ENCODE results near the gene ENDOV. TPM values are rescaled to one million over a fixed set of nuclear protein-coding genes. Genes with fewer than 3 reads are reported as not detected.

ENDOV gene
- total RNA-seq, 1 donor: 13.4 TPM

DNA sequence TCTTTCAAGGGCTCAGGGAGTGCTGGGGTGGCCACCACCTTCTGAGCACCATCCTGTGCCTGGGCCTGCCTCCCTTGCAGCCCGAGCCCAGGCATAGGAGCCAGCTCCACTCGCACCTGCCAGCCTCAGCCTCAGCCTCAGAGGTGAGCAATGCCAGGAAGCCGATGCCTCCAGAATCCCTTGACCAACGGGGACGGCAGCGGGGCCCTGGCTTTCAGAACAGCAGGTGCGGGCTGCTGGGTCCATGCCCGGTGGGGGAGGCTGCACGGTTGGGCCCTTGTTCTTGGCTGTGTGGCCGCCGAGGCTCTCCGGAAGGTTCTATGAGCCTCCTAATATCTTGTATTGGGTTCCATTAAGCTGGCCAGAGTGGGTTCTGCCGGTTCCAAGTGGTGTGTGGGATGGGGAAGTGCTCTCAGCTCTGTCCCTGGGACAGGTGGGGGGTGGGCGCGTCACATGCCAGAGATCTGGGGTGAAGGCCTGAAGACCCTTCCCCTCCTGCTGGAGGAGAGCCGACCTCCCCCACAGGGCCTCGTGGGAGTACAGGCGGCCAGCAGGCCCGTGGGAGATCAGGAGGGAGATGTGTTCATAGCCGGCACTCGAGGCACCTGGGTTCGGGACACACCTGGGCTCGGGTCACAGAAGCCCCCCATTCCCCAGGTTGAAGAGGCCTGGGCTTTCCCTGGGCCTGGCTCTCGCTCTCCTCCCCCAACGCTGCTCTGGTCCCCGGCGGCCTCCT, 34.4 kb downstream of the ENDOV start:
- no peak for DNase-seq (ENCODE audit: low read depth)
- no peak overlapping the region for H3K4me3 ChIP-seq (ENCODE audit: low read depth, low read length)
- TF ChIP-seq CTCF (IDR thresholded peaks at IDR 0.05; ENCODE audit: insufficient read depth, low read depth, low read length): no peak

GRCh38 chr17:80449930-80450576, 35.1 kb downstream of the ENDOV start:
- TF ChIP-seq CTCF (IDR thresholded peaks at IDR 0.05; ENCODE audit: insufficient read depth, low read depth, low read length): no peak
- no peak overlapping the region for H3K4me3 ChIP-seq (ENCODE audit: low read depth, low read length)
- no peak for DNase-seq (ENCODE audit: low read depth)

- no peak for TF ChIP-seq CTCF (IDR thresholded peaks at IDR 0.05; ENCODE audit: insufficient read depth, low read depth, low read length)
- H3K4me3 ChIP-seq (ENCODE audit: low read depth, low read length): no peak overlapping the region
- no peak for DNase-seq (ENCODE audit: low read depth)
These were observed 36.3 kb downstream of the ENDOV start for GRCh38 chr17:80451104-80451775.

GRCh38 chr17:80452173-80452915, 37.4 kb downstream of the ENDOV start:
- no peak overlapping the region for H3K4me3 ChIP-seq (ENCODE audit: low read depth, low read length)
- TF ChIP-seq CTCF (IDR thresholded peaks at IDR 0.05; ENCODE audit: insufficient read depth, low read depth, low read length): no peak
- DNase-seq (ENCODE audit: low read depth): no peak

- DNase-seq (ENCODE audit: low read depth): no peak
These were observed 38.4 kb downstream of the ENDOV start for GRCh38 chr17:80453126-80453997.

More at GRCh38 chr17:80453126-80453997, 38.4 kb downstream of the ENDOV start:
- H3K4me3 ChIP-seq (ENCODE audit: low read depth, low read length): no peak overlapping the region
- TF ChIP-seq CTCF (IDR thresholded peaks at IDR 0.05; ENCODE audit: insufficient read depth, low read depth, low read length): no peak
